BLaER1 treated with 17β-estradiol and CSF1 and Interleukin-3, amounts not matched to agents 10 nM and 100 nM (cell line): Measurements from ENCODE around the gene ASXL3.

Experiments used
- H3K27ac ChIP-seq, 11 experiments: shearing (Covaris generic); formaldehyde crosslinking; 2 replicates each; pipeline ENCODE4 v1.8.1; 2022
- H3K27me3 ChIP-seq, 11 experiments: shearing (Covaris generic); formaldehyde crosslinking; 2 replicates each; pipeline ENCODE4 v1.8.1; 2022
- H3K36me3 ChIP-seq, 11 experiments: shearing (Covaris generic); formaldehyde crosslinking; 2 replicates each; pipeline ENCODE4 v1.8.1; 2022
- H3K4me1 ChIP-seq, 10 experiments: shearing (Covaris generic); formaldehyde crosslinking; 2 replicates each; pipeline ENCODE4 v1.8.1; 2022
- H3K4me2 ChIP-seq, 11 experiments: shearing (Covaris generic); formaldehyde crosslinking; 2 replicates each; pipeline ENCODE4 v1.8.1; 2022
- H3K4me3 ChIP-seq, 10 experiments: shearing (Covaris generic); formaldehyde crosslinking; 2 replicates each; pipeline ENCODE4 v1.8.1; 2022
- H3K9ac ChIP-seq, 11 experiments: shearing (Covaris generic); formaldehyde crosslinking; 2 replicates each; pipeline ENCODE4 v1.8.1; 2022
- H3K9me3 ChIP-seq, 11 experiments: shearing (Covaris generic); formaldehyde crosslinking; replicated peaks in 1 of 11; 2 replicates each; pipeline ENCODE4 v1.8.1; 2022
- H4K20me1 ChIP-seq, 11 experiments: shearing (Covaris generic); formaldehyde crosslinking; 2 replicates each; pipeline ENCODE4 v1.8.1; 2022
- Cebpa-rat ChIP-seq, 11 experiments: shearing (Covaris generic); IDR thresholded peaks; 2 replicates each; pipeline ENCODE4 v1.8.1; 2022

ASXL3 gene

GRCh38 chr18:33665641-33666040 is 87.6 kb downstream of the ASXL3 start:
- no peaks in the 10 kb centered on the region for H4K20me1 ChIP-seq
- peaks cover 0 to 2% (median 0%) of the 10 kb centered on the region in 10 experiments; a peak in 3 of 20 replicates for H3K4me1 ChIP-seq
- no peaks in the 10 kb centered on the region for H3K27me3 ChIP-seq
- no peak overlapping the region for H3K4me3 ChIP-seq
- no peaks in the 10 kb centered on the region for H3K9me3 ChIP-seq
- H3K36me3 ChIP-seq: no peaks in the 10 kb centered on the region
- no peak overlapping the region for H3K27ac ChIP-seq
- H3K9ac ChIP-seq: no peak overlapping the region
- no peak for TF ChIP-seq Cebpa-rat (IDR thresholded peaks at IDR 0.05)
- no peak overlapping the region for H3K4me2 ChIP-seq

GRCh38 chr18:33666915-33667314 is 88.9 kb downstream of the ASXL3 start:
- H3K4me2 ChIP-seq: no peak overlapping the region
- no peak overlapping the region for H3K4me3 ChIP-seq
- no peaks in the 10 kb centered on the region for H3K9me3 ChIP-seq
- no peak overlapping the region for H3K9ac ChIP-seq
- H3K27ac ChIP-seq: no peak overlapping the region
- H3K36me3 ChIP-seq: no peaks in the 10 kb centered on the region
- H3K4me1 ChIP-seq: peaks cover 0 to 5% (median 0%) of the 10 kb centered on the region in 10 experiments; a peak in 2 of 20 replicates
- no peak for TF ChIP-seq Cebpa-rat (IDR thresholded peaks at IDR 0.05)
- H4K20me1 ChIP-seq: no peaks in the 10 kb centered on the region
- H3K27me3 ChIP-seq: no peaks in the 10 kb centered on the region

- Histone ChIP-seq H3K9me3 (no peaks in the 10 kb centered on the region), H3K4me2 (no peak overlapping the region), H4K20me1 (no peaks in the 10 kb centered on the region), H3K4me3 (no peak overlapping the region), H3K4me1 (peaks cover 0 to 5% (median 0%) of the 10 kb centered on the region in 10 experiments; a peak in 2 of 20 replicates), H3K27ac (no peak overlapping the region), H3K9ac (no peak overlapping the region), H3K27me3 (no peaks in the 10 kb centered on the region), H3K36me3 (no peaks in the 10 kb centered on the region)
- no peak for TF ChIP-seq Cebpa-rat (IDR thresholded peaks at IDR 0.05)
Measured at GRCh38 chr18:33669589-33669988, 91.6 kb downstream of the ASXL3 start.

- H3K4me1 ChIP-seq: peaks cover 0 to 5% (median 0%) of the 10 kb centered on the region in 10 experiments; a peak in 2 of 20 replicates
- H3K9me3 ChIP-seq: no peaks in the 10 kb centered on the region
- H3K36me3 ChIP-seq: no peaks in the 10 kb centered on the region
- no peak overlapping the region for H3K4me2 ChIP-seq
- no peaks in the 10 kb centered on the region for H4K20me1 ChIP-seq
- no peak for TF ChIP-seq Cebpa-rat (IDR thresholded peaks at IDR 0.05)
- no peak overlapping the region for H3K9ac ChIP-seq
- H3K27me3 ChIP-seq: no peaks in the 10 kb centered on the region
- no peak overlapping the region for H3K27ac ChIP-seq
- H3K4me3 ChIP-seq: no peak overlapping the region
Measured at GRCh38 chr18:33670029-33670428, 92.0 kb downstream of the ASXL3 start.

- H3K27me3 ChIP-seq: no peaks in the 10 kb centered on the region
- peaks cover 0 to 5% (median 0%) of the 10 kb centered on the region in 10 experiments; a peak in 2 of 20 replicates for H3K4me1 ChIP-seq
- H3K4me3 ChIP-seq: no peak overlapping the region
- H3K36me3 ChIP-seq: no peaks in the 10 kb centered on the region
- TF ChIP-seq Cebpa-rat (IDR thresholded peaks at IDR 0.05): no peak
- H4K20me1 ChIP-seq: no peaks in the 10 kb centered on the region
- no peak overlapping the region for H3K9ac ChIP-seq
- no peak overlapping the region for H3K27ac ChIP-seq
- no peaks in the 10 kb centered on the region for H3K9me3 ChIP-seq
- no peak overlapping the region for H3K4me2 ChIP-seq
Measured at GRCh38 chr18:33673689-33674088, 95.7 kb downstream of the ASXL3 start.

GRCh38 chr18:33676593-33676992 is 98.6 kb downstream of the ASXL3 start:
- Histone ChIP-seq H3K27ac (no peak overlapping the region), H3K27me3 (no peaks in the 10 kb centered on the region), H3K9ac (no peak overlapping the region), H3K4me1 (peaks cover 0 to 1% (median 0%) of the 10 kb centered on the region in 10 experiments; a peak in 1 of 20 replicates), H4K20me1 (no peaks in the 10 kb centered on the region), H3K4me2 (no peak overlapping the region), H3K4me3 (no peak overlapping the region), H3K36me3 (no peaks in the 10 kb centered on the region), H3K9me3 (no peaks in the 10 kb centered on the region)
- no peak for TF ChIP-seq Cebpa-rat (IDR thresholded peaks at IDR 0.05)

- no peaks in the 10 kb centered on the region for H3K4me1 ChIP-seq
- no peak for TF ChIP-seq Cebpa-rat (IDR thresholded peaks at IDR 0.05)
- no peak overlapping the region for H3K9ac ChIP-seq
- H4K20me1 ChIP-seq: no peaks in the 10 kb centered on the region
- H3K4me3 ChIP-seq: no peak overlapping the region
- H3K27me3 ChIP-seq: no peaks in the 10 kb centered on the region
- no peaks in the 10 kb centered on the region for H3K9me3 ChIP-seq
- H3K27ac ChIP-seq: no peak overlapping the region
- H3K4me2 ChIP-seq: no peak overlapping the region
- no peaks in the 10 kb centered on the region for H3K36me3 ChIP-seq
Measured at GRCh38 chr18:33677891-33678290, 99.9 kb downstream of the ASXL3 start.

- Histone ChIP-seq H3K4me3 (no peak overlapping the region), H3K9ac (no peak overlapping the region), H3K4me2 (no peak overlapping the region), H3K4me1 (no peaks in the 10 kb centered on the region), H3K27me3 (no peaks in the 10 kb centered on the region), H3K27ac (no peak overlapping the region), H3K36me3 (no peaks in the 10 kb centered on the region), H3K9me3 (no peaks in the 10 kb centered on the region), H4K20me1 (no peaks in the 10 kb centered on the region)
- no peak for TF ChIP-seq Cebpa-rat (IDR thresholded peaks at IDR 0.05)
Measured at GRCh38 chr18:33682436-33682835, 104.4 kb downstream of the ASXL3 start.

GRCh38 chr18:33694593-33694992 is 116.6 kb downstream of the ASXL3 start:
- TF ChIP-seq Cebpa-rat (IDR thresholded peaks at IDR 0.05): no peak
- no peak overlapping the region for H3K27ac ChIP-seq
- H3K27me3 ChIP-seq: no peaks in the 10 kb centered on the region
- no peak overlapping the region for H3K9ac ChIP-seq
- H3K4me1 ChIP-seq: no peaks in the 10 kb centered on the region
- no peaks in the 10 kb centered on the region for H3K9me3 ChIP-seq
- H4K20me1 ChIP-seq: no peaks in the 10 kb centered on the region; a peak in 1 of 22 replicates
- no peak overlapping the region for H3K4me3 ChIP-seq
- H3K4me2 ChIP-seq: no peak overlapping the region
- no peaks in the 10 kb centered on the region for H3K36me3 ChIP-seq

GRCh38 chr18:33696332-33697162 is 118.5 kb downstream of the ASXL3 start:
- no peaks in the 10 kb centered on the region for H3K4me1 ChIP-seq
- H3K27ac ChIP-seq: no peak overlapping the region
- no peak overlapping the region for H3K9ac ChIP-seq
- no peaks in the 10 kb centered on the region for H3K36me3 ChIP-seq
- H3K4me3 ChIP-seq: no peak overlapping the region
- no peaks in the 10 kb centered on the region for H3K9me3 ChIP-seq
- H4K20me1 ChIP-seq: no peaks in the 10 kb centered on the region
- H3K4me2 ChIP-seq: no peak overlapping the region
- TF ChIP-seq Cebpa-rat (IDR thresholded peaks at IDR 0.05): no peak
- H3K27me3 ChIP-seq: no peaks in the 10 kb centered on the region
